ENCODE measurements around the gene ST6GALNAC4.

DNA sequence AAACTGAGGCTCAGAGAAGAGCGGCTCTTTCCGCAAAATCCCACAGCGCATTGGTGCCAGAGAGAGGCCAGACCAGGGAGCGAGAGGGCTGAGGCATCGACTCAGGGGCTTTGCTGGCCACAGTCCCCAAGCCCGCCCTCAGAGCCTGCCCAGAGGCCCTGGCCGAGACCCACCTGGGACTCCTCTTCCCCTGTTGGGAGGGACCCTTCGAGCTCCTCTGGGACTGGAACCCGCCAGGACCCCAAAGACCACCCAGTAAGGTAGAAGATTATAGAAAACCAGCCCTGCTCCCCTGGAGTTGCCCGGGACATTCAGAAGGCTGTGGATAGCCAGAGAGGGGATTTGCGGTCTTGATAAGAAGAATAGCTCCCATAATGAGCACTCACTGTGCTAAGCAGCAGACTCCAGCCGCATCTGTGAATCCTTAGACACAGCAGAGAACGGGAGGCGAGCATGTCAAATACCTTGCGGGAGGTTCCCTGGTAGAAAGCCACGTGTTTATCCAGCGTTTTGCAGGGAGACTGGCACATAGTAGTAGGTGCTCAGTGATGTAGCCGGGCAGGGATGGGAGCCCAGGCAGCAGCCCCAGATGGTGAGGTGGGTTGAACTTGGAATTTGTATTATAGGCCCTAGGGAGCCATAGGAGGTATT, 38.7 kb downstream of the ST6GALNAC4 start:
- TF ChIP-seq POLR2A (IDR thresholded peaks at IDR 0.05; ENCODE audit: low read depth, low read length) (no peak), POLR2AphosphoS5 (IDR thresholded peaks at IDR 0.05; ENCODE audit: low read depth, low read length) (no peak), PAX5 (IDR thresholded peaks at IDR 0.05; ENCODE audit: insufficient read depth, low read length, severe bottlenecking) (no peak), TAF1 (IDR thresholded peaks at IDR 0.05; ENCODE audit: low read depth, low read length) (no peak)
